ENCODE measurements around the gene INTS4.
"Not testable (repeated sequence)": the region's sequence is repeated elsewhere in the genome, so short reads cannot be mapped to it uniquely, and the experiment has no call there.

DNA sequence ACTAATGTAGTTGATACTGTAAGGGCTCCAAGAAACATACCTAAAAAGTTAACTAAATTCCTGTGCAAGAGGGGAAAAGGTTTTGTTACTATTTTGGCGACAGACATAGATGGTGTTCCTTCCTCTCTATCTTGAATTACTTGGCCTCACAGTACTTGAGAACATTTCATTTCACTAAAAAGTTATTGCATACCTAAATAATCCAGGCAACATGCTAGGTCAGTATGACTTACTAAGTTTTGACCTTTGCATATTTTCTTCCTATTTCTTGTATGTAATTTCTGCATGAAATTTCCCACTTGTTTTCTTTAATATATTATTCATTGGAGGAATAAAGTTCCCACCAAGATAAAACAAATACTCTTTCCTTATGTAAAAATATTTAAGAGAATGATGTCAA is 99.5 kb downstream of the INTS4 start:
- TF ChIP-seq, protein P1, sequence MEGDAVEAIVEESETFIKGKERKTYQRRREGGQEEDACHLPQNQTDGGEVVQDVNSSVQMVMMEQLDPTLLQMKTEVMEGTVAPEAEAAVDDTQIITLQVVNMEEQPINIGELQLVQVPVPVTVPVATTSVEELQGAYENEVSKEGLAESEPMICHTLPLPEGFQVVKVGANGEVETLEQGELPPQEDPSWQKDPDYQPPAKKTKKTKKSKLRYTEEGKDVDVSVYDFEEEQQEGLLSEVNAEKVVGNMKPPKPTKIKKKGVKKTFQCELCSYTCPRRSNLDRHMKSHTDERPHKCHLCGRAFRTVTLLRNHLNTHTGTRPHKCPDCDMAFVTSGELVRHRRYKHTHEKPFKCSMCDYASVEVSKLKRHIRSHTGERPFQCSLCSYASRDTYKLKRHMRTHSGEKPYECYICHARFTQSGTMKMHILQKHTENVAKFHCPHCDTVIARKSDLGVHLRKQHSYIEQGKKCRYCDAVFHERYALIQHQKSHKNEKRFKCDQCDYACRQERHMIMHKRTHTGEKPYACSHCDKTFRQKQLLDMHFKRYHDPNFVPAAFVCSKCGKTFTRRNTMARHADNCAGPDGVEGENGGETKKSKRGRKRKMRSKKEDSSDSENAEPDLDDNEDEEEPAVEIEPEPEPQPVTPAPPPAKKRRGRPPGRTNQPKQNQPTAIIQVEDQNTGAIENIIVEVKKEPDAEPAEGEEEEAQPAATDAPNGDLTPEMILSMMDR (IDR thresholded peaks at IDR 0.05; ENCODE audit: borderline replicate concordance, extremely low read depth, low read length, poor library complexity, severe bottlenecking), result not testable (repeated sequence)
- not testable (repeated sequence) for TF ChIP-seq EZH2 (IDR thresholded peaks at IDR 0.05; ENCODE audit: borderline replicate concordance, low read depth, low read length, severe bottlenecking)

All from DND-41 (cell line).